IPS DF 6.9 (cell line): ENCODE results near the gene IGSF6.

Source experiments
- DNase-seq: peaks from one replicate; pipeline ENCODE4 v3.0.0-alpha.2; 2013; ENCODE audit warnings: low read depth, low spot score
- H3K27ac ChIP-seq: one replicate; pipeline ENCODE4 v1.5.1; 2013; ENCODE audit warnings: low read length, control low read depth
- H3K27me3 ChIP-seq: 2 replicates; pipeline ENCODE4 v1.6.1; 2013; ENCODE audit warnings: mild to moderate bottlenecking, low read length; ENCODE audit not compliant: control insufficient read depth, insufficient read depth
- H3K36me3 ChIP-seq: 2 replicates; pipeline ENCODE4 v1.6.1; 2013; ENCODE audit warnings: low read length; ENCODE audit not compliant: control insufficient read depth, insufficient read depth
- H3K4me1 ChIP-seq: 2 replicates; pipeline ENCODE4 v1.6.1; 2013; ENCODE audit warnings: low read length; ENCODE audit not compliant: control insufficient read depth, insufficient read depth
- H3K4me3 ChIP-seq: 2 replicates; pipeline ENCODE4 v1.5.1; 2013; ENCODE audit warnings: mild to moderate bottlenecking, low read length
- H3K9me3 ChIP-seq: 2 replicates; pipeline ENCODE4 v1.6.1; 2013; ENCODE audit warnings: low read length, inconsistent platforms; ENCODE audit not compliant: control insufficient read depth, insufficient read depth
- WGBS: extraction: QIAGEN DNeasy Blood & Tissue Kit; methylation state at CpG from one replicate; pipeline ENCODE4 v1.1.7; 2013; ENCODE audit warnings: mixed read lengths, missing lambda C conversion rate; ENCODE audit not compliant: insufficient read length, insufficient coverage; 5-methylcytosine and 5-hydroxymethylcytosine counted together

Gene IGSF6

GRCh38 chr16:21590287-21590686 lies 62.1 kb downstream of the IGSF6 start:
- no peaks in the 10 kb centered on the region for H3K36me3 ChIP-seq
- H3K4me3 ChIP-seq, result no peak overlapping the region
- no peak overlapping the region for H3K27ac ChIP-seq
- H3K27me3 ChIP-seq, result no peaks in the 10 kb centered on the region
- H3K4me1 ChIP-seq, result no peaks in the 10 kb centered on the region
- no peaks in the 10 kb centered on the region for H3K9me3 ChIP-seq
- WGBS, result no CpG with 5 or more reads among the region's 2 CpGs
- no peak for DNase-seq

GRCh38 chr16:21589551-21589950 lies 62.9 kb downstream of the IGSF6 start:
- Histone ChIP-seq H3K4me3 (no peak overlapping the region), H3K36me3 (no peaks in the 10 kb centered on the region), H3K9me3 (no peaks in the 10 kb centered on the region), H3K27me3 (no peaks in the 10 kb centered on the region), H3K4me1 (no peaks in the 10 kb centered on the region), H3K27ac (no peak overlapping the region)
- no peak for DNase-seq
- no CpG with 5 or more reads among the region's 4 CpGs for WGBS
